DND-41 (cell line): Measurements from ENCODE around the gene ABHD17C.

Source experiments
- ATAC-seq: fragments of 200-7000 bp; cut with Tn5 transposase; 3 replicates; pipeline ENCODE4 v1.9.1; 2021; ENCODE audit warnings: low read depth; ENCODE audit not compliant: insufficient read depth
- DNase-seq: peaks from one replicate; pipeline ENCODE4 v3.0.0-alpha.2; 2020
- H2AFZ ChIP-seq: 2 replicates; pipeline ENCODE4 v1.6.0; 2012; ENCODE audit warnings: low read depth, low read length
- H3K27ac ChIP-seq: 2 replicates; pipeline ENCODE4 v1.5.1; 2012; ENCODE audit warnings: low read length, inconsistent platforms
- H3K27me3 ChIP-seq: fragments of 200-600 bp; sonication (generic); 2 replicates; pipeline ENCODE4 v1.6.0; 2012; ENCODE audit warnings: low read length, mild to moderate bottlenecking, inconsistent platforms; ENCODE audit not compliant: insufficient read depth, poor library complexity
- H3K36me3 ChIP-seq: 2 replicates; pipeline ENCODE4 v1.5.1; 2012; ENCODE audit warnings: low read length, inconsistent platforms; ENCODE audit not compliant: insufficient read depth
- H3K4me1 ChIP-seq: 2 replicates; pipeline ENCODE4 v1.5.1; 2012; ENCODE audit warnings: mild to moderate bottlenecking, low read length; ENCODE audit not compliant: insufficient read depth
- H3K4me2 ChIP-seq: 2 replicates; pipeline ENCODE4 v1.6.0; 2012; ENCODE audit warnings: mild to moderate bottlenecking, moderate library complexity, low read length, inconsistent platforms; ENCODE audit not compliant: insufficient read depth
- H3K4me3 ChIP-seq, 2 experiments: fragments of 200-600 bp in 1 of 2; shearing (Covaris generic) in 1 of 2; 2 replicates each; pipeline ENCODE4 v1.5.1; 2012 to 2016; ENCODE audit warnings: inconsistent platforms in 2 of 2, low read length in 2 of 2, mild to moderate bottlenecking in 2 of 2, low read depth in 1 of 2, moderate library complexity in 1 of 2
- H3K79me2 ChIP-seq: 2 replicates; pipeline ENCODE4 v1.6.0; 2012; ENCODE audit warnings: low read length, inconsistent platforms; ENCODE audit not compliant: insufficient read depth
- H3K9ac ChIP-seq: 2 replicates; pipeline ENCODE4 v1.6.0; 2012; ENCODE audit warnings: low read depth, mild to moderate bottlenecking, inconsistent platforms, low read length, moderate library complexity
- H3K9me3 ChIP-seq: 2 replicates; pipeline ENCODE4 v1.5.1; 2012; ENCODE audit warnings: low read length, moderate library complexity, mild to moderate bottlenecking, inconsistent platforms; ENCODE audit not compliant: insufficient read depth, severe bottlenecking
- H4K20me1 ChIP-seq: 2 replicates; pipeline ENCODE4 v1.6.0; 2012; ENCODE audit warnings: low read length; ENCODE audit not compliant: insufficient read depth
- CTCF ChIP-seq: IDR thresholded peaks from 2 replicates; pipeline ENCODE4 v1.5.1; 2012; ENCODE audit warnings: borderline replicate concordance, low read length, moderate library complexity, mild to moderate bottlenecking; ENCODE audit not compliant: poor library complexity, severe bottlenecking; ENCODE audit errors: extremely low read depth
- EZH2 ChIP-seq: IDR thresholded peaks from 3 replicates; pipeline ENCODE4 v1.6.1; 2012; ENCODE audit warnings: borderline replicate concordance, low read depth, mild to moderate bottlenecking, moderate library complexity, low read length, inconsistent platforms; ENCODE audit not compliant: severe bottlenecking

Gene ABHD17C

GRCh38 chr15:80744415-80744814, 49.3 kb downstream of the ABHD17C start:
- no peaks in the 10 kb centered on the region for H4K20me1 ChIP-seq
- DNase-seq (no peak), ATAC-seq (no peak)
- H3K27ac ChIP-seq = no peak overlapping the region
- H3K4me1 ChIP-seq = no peaks in the 10 kb centered on the region
- H3K79me2 ChIP-seq = no peaks in the 10 kb centered on the region
- no peak overlapping the region for H2AFZ ChIP-seq
- no peaks in the 10 kb centered on the region for H3K9me3 ChIP-seq
- H3K4me3 ChIP-seq = no peak overlapping the region
- H3K9ac ChIP-seq = no peak overlapping the region
- H3K36me3 ChIP-seq = no peaks in the 10 kb centered on the region
- no peaks in the 10 kb centered on the region for H3K27me3 ChIP-seq
- H3K4me2 ChIP-seq = no peak overlapping the region
- TF ChIP-seq EZH2 (no peak), CTCF (no peak)

- Histone ChIP-seq H3K4me2 (no peak overlapping the region), H3K4me1 (no peaks in the 10 kb centered on the region), H3K27me3 (no peaks in the 10 kb centered on the region), H3K27ac (no peak overlapping the region), H3K9me3 (no peaks in the 10 kb centered on the region), H3K79me2 (no peaks in the 10 kb centered on the region), H4K20me1 (no peaks in the 10 kb centered on the region), H2AFZ (no peak overlapping the region), H3K4me3 (no peak overlapping the region), H3K36me3 (no peaks in the 10 kb centered on the region), H3K9ac (no peak overlapping the region)
- TF ChIP-seq CTCF (no peak), EZH2 (no peak)
- ATAC-seq (no peak), DNase-seq (no peak)
These were observed 49.7 kb downstream of the ABHD17C start for GRCh38 chr15:80744826-80745225.

- DNase-seq = no peak
- Histone ChIP-seq H3K4me3 (no peak overlapping the region), H3K9ac (no peak overlapping the region), H3K9me3 (no peaks in the 10 kb centered on the region), H3K4me1 (no peaks in the 10 kb centered on the region), H3K4me2 (no peak overlapping the region), H3K36me3 (no peaks in the 10 kb centered on the region), H2AFZ (no peak overlapping the region), H3K79me2 (no peaks in the 10 kb centered on the region), H3K27me3 (no peaks in the 10 kb centered on the region), H3K27ac (no peak overlapping the region), H4K20me1 (no peaks in the 10 kb centered on the region)
- no peak for ATAC-seq
- TF ChIP-seq CTCF = no peak
- TF ChIP-seq EZH2 = no peak
These were observed 50.8 kb downstream of the ABHD17C start for GRCh38 chr15:80745888-80746287.

- no peaks in the 10 kb centered on the region for H4K20me1 ChIP-seq
- no peak for DNase-seq
- H3K79me2 ChIP-seq = no peaks in the 10 kb centered on the region
- no peak overlapping the region for H3K9ac ChIP-seq
- no peaks in the 10 kb centered on the region for H3K9me3 ChIP-seq
- H3K36me3 ChIP-seq = no peaks in the 10 kb centered on the region
- H3K4me3 ChIP-seq = no peak overlapping the region
- no peaks in the 10 kb centered on the region for H3K27me3 ChIP-seq
- H3K4me2 ChIP-seq = no peak overlapping the region
- no peak overlapping the region for H2AFZ ChIP-seq
- H3K27ac ChIP-seq = no peak overlapping the region
- H3K4me1 ChIP-seq = no peaks in the 10 kb centered on the region
- ATAC-seq = no peak
- TF ChIP-seq EZH2 (no peak), CTCF (no peak)
These were observed 52.4 kb downstream of the ABHD17C start for GRCh38 chr15:80747317-80748053.
